ENCODE data around the gene TSC22D2. TPM values are rescaled to one million over a fixed set of nuclear protein-coding genes. Genes with fewer than 3 reads are reported as not detected.

The TSC22D2 gene
- 12.5 and 14.8 TPM in 2 replicates for total RNA-seq

DNA sequence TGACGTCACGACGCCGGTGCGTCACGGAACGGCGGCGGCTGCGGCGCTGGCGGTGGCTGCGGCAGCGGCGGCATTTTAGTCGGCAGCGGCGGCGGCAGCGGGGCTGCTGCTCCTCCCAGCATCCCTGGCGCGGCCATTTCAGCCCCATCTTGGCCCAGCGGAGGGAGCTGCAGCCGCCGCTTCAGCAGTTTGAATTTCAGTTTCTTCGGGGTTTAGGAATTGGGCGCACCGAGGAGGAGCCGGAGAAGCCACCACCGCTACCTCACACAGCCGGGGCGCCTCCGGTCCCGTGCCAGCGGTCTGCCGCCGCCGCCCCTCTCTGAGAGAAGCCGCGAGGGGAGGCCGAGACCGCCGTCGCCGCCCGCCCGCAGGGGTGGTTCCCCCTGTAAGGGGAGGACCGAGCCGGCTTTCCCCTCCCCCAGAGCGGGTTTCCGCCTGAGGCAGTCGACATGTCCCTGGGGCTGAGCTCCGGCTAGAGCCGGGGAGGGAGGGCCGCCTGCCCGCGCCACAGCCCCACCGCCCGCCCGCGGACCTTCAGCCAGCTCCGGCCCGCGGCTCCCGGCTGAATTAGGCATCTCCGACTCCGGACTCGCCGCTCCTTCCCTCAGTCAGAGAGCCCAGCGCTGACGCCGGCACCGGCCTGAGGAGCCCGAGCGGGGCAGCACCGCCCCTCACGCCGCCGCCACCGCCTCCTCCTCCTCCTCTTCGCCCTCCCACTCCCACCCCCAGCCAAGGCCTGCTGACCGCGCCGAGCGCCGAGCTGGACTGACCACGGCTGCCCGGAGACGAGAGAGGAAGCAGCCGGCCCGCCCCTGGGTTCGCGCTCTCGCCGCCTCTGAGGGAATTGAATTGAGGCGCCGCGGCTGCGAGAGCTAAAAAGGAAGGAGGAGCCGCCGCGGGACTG lies at the start of gene TSC22D2:
TSS of gene TSC22D2 (plus strand) at position 78 of the 904 bp plus-strand sequence. CDS start 1,053 bp downstream, outside the sequence.

Other genes starting within 250 kb of the TSC22D2 start
- 200 and 229 TPM in 2 replicates for gene SERP1, start 138.2 kb downstream of the TSC22D2 start, total RNA-seq
- gene EIF2A, start 138.5 kb downstream of the TSC22D2 start, total RNA-seq: 133 and 136 TPM in 2 replicates
- gene SELENOT, start 195.0 kb downstream of the TSC22D2 start, total RNA-seq: 170 and 211 TPM in 2 replicates

Measured in mammary microvascular endothelial cell (primary cell).